Progenitor cell of endocrine pancreas (in vitro differentiated cells): ENCODE results near the gene ZFX. TPM values are rescaled to one million over a fixed set of nuclear protein-coding genes. Genes with fewer than 3 reads are reported as not detected.

Source experiments
- DNase-seq: peaks from one replicate; pipeline ENCODE4 v3.0.0; 2021; ENCODE audit warnings: low spot score; ENCODE audit not compliant: unreplicated experiment
- H3K27ac Mint-ChIP-seq: 2 replicates; pipeline ENCODE4 v1.8.0; 2021; ENCODE audit warnings: mild to moderate bottlenecking, moderate library complexity, mixed read lengths
- H3K27me3 Mint-ChIP-seq: 2 replicates; pipeline ENCODE4 v1.8.0; 2021; ENCODE audit warnings: mixed read lengths
- H3K36me3 Mint-ChIP-seq: 2 replicates; pipeline ENCODE4 v1.8.0; 2022; ENCODE audit warnings: mixed read lengths; ENCODE audit not compliant: insufficient read depth
- H3K4me1 Mint-ChIP-seq: 2 replicates; pipeline ENCODE4 v1.8.0; 2021; ENCODE audit warnings: low read depth, mixed read lengths
- H3K4me3 Mint-ChIP-seq: 2 replicates; pipeline ENCODE4 v1.8.0; 2021; ENCODE audit warnings: low read depth, mild to moderate bottlenecking, moderate library complexity, mixed read lengths
- H3K9me3 Mint-ChIP-seq: 2 replicates; pipeline ENCODE4 v1.8.0; 2021; ENCODE audit warnings: low read depth, mixed read lengths
- total RNA-seq: library from RNA; stranded (reverse); gene quantifications from 2 replicates; pipeline ENCODE4 v1.2.1, GENCODE V29; 2021
- TF ChIP-seq, protein P1 (sequence below): fragments of 200-600 bp; sonication (generic); IDR thresholded peaks from one replicate; pipeline ENCODE4 v1.5.0; 2021; ENCODE audit warnings: antibody characterized with exemption, mild to moderate bottlenecking; ENCODE audit not compliant: unreplicated experiment

Gene ZFX
- total RNA-seq, 1 donor from 2014 or later: 113 TPM

DNA sequence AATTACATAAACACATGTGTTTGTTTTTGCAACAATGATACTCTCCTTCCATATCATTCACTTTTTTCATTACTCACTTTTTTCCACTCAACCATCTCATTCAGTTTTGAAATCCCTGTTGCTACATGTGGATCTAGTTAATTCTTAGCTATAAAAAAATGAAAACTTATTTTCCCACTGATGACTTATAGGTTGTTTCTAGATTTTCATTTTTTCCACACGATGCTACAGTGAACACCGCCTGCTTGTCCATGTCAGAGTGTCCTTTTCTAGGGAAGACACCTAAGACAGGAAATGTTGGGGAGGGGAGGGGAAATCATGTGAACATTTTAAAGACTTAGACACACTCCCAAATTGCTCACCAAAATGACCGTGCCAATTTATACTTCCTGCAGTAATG lies 94.2 kb downstream of the ZFX start:
- no peak overlapping the region for H3K27ac Mint-ChIP-seq
- TF ChIP-seq, protein P1, sequence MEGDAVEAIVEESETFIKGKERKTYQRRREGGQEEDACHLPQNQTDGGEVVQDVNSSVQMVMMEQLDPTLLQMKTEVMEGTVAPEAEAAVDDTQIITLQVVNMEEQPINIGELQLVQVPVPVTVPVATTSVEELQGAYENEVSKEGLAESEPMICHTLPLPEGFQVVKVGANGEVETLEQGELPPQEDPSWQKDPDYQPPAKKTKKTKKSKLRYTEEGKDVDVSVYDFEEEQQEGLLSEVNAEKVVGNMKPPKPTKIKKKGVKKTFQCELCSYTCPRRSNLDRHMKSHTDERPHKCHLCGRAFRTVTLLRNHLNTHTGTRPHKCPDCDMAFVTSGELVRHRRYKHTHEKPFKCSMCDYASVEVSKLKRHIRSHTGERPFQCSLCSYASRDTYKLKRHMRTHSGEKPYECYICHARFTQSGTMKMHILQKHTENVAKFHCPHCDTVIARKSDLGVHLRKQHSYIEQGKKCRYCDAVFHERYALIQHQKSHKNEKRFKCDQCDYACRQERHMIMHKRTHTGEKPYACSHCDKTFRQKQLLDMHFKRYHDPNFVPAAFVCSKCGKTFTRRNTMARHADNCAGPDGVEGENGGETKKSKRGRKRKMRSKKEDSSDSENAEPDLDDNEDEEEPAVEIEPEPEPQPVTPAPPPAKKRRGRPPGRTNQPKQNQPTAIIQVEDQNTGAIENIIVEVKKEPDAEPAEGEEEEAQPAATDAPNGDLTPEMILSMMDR: no peak
- no peak overlapping the region for H3K4me3 Mint-ChIP-seq

DNA sequence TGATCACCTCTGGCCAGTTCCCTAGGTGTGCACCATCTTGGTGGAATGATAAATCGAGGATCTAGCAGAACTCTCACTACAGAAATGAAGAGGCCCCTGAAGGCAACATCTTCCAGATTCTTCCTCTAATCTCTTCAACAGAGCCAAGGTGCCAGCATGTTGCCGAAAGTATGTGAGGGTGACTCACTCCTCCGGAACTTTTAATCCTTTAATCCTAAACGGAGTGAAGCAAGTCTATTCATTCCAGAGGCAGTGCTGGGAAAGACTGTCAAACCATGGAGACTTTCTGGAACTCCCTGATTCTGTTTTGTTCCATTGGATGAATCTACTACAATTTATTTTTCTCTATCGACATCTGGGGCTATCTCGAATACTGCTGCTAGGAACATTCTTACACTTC lies 95.7 kb downstream of the ZFX start:
- Mint-ChIP-seq H3K9me3 (peaks cover 3% of the 10 kb centered on the region), H3K36me3 (no peaks in the 10 kb centered on the region)
- TF ChIP-seq, protein P1: no peak

More for the DNA sequence above, 94.2 kb downstream of the ZFX start:
- no peak for DNase-seq
- no peaks in the 10 kb centered on the region for H3K27me3 Mint-ChIP-seq
- peaks cover 3% of the 10 kb centered on the region for H3K9me3 Mint-ChIP-seq
- H3K4me1 Mint-ChIP-seq: peaks cover 10% of the 10 kb centered on the region
- H3K36me3 Mint-ChIP-seq: no peaks in the 10 kb centered on the region

DNA sequence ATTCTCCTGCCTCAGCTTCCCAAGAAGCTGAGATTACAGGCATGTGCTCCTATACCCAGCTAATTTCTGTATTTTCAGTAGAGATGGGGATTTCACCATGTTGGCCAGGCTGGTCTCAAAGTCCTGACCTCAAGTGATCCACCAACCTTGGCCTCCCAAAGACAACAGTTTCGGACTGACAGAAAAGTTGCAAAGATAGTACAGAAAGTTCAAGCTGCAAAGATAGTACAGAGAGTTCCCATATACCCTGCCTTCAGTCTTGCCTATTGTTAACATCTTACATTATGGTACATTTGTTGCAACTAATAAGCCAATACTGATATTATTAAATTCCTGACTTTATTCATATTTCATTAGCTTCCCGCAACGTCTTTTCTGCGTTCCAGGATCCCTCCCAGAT lies 98.5 kb downstream of the ZFX start:
- H3K36me3 Mint-ChIP-seq: no peaks in the 10 kb centered on the region
- TF ChIP-seq, protein P1: no peak

More for the DNA sequence above, 95.7 kb downstream of the ZFX start:
- Mint-ChIP-seq H3K27ac (no peak overlapping the region), H3K4me1 (peaks cover 10% of the 10 kb centered on the region), H3K27me3 (no peaks in the 10 kb centered on the region), H3K4me3 (no peak overlapping the region)
- no peak for DNase-seq

DNA sequence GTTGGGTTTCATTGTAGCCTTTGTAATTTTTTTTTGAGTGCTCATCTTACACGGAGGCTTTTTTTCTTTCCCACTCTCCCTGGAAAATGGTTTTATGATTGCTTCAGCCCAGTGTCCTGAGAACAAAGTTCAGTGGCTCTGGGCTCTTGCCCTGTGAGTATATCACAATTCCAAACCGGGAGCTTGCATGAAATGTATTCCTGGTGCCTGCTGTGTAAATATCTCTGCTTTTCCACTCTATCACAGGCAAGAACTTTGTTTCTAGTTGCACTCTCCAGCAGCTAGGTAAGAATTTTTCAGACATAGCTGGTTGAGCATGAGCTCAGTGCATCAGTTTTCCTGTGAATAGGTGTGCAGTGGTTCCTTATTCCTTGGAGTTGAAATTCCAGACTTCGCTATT lies 103.5 kb downstream of the ZFX start:
- H3K36me3 Mint-ChIP-seq: no peaks in the 10 kb centered on the region
- TF ChIP-seq, protein P1: no peak
- peaks cover 2% of the 10 kb centered on the region for H3K4me1 Mint-ChIP-seq
- H3K27me3 Mint-ChIP-seq: no peaks in the 10 kb centered on the region
- no peak overlapping the region for H3K27ac Mint-ChIP-seq
- no peak overlapping the region for H3K4me3 Mint-ChIP-seq
- no peak for DNase-seq
- no peaks in the 10 kb centered on the region for H3K9me3 Mint-ChIP-seq

More for the DNA sequence above, 98.5 kb downstream of the ZFX start:
- Mint-ChIP-seq H3K9me3 (peaks cover 3% of the 10 kb centered on the region), H3K27ac (no peak overlapping the region), H3K4me3 (no peak overlapping the region), H3K27me3 (no peaks in the 10 kb centered on the region), H3K4me1 (peaks cover 3% of the 10 kb centered on the region)
- no peak for DNase-seq

DNA sequence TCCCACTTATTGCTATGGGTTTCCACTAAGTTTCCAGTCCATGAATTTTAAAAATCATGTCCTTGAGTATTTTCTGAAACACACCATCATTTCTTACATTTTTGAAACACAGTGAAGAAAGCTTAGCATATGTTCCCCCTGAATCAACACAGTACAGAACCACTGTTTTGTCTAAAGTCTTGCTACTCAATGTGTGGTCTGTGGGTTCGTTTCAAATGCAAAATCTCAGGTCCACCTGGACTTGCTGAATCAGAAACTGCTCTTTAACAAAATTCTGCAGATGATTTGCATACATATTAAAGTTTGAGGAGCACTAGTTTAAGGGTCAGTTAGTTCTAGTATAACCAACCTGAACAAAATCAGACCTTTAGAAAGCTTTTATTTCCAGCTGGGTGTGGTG lies 103.9 kb downstream of the ZFX start:
- H3K4me1 Mint-ChIP-seq: peaks cover 2% of the 10 kb centered on the region
- H3K36me3 Mint-ChIP-seq: no peaks in the 10 kb centered on the region
- no peaks in the 10 kb centered on the region for H3K27me3 Mint-ChIP-seq

More for the DNA sequence above, 103.9 kb downstream of the ZFX start:
- H3K27ac Mint-ChIP-seq: no peak overlapping the region
- DNase-seq: no peak
- H3K4me3 Mint-ChIP-seq: no peak overlapping the region
- no peaks in the 10 kb centered on the region for H3K9me3 Mint-ChIP-seq
- TF ChIP-seq, protein P1: no peak
